HG02798 (cell line): ENCODE data around the gene ENOX1.

Experiments used
- ATAC-seq: cut with Tn5 transposase; IDR thresholded peaks from one replicate; pipeline ENCODE4 v1.9.1; 2021; ENCODE audit warnings: mild to moderate bottlenecking; ENCODE audit not compliant: unreplicated experiment, poor library complexity

Gene ENOX1

GRCh38 chr13:43786472-43786765 is 353 bp downstream of the ENOX1 start:
- ATAC-seq: no peak

GRCh38 chr13:43785650-43786471 is 911 bp downstream of the ENOX1 start:
- no peak for ATAC-seq

DNA sequence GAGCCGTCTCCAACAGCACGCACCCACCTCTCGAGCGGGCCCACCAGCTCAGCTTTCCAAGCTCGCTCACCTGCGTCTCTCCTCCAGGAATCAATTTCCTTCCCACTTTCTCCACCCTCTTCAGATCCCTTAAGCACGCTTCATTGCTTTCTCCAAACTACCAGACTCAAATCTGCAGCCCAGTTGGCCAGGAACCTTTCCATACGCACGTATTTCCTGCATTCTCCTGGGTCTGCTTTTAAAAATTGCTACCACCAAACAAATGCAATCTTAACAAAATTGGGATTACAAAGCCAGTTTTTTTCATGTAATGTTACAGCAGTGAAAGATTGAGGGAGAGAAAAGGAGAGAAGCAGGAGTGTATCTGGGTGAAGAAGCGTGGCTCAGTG is 1.5 kb downstream of the ENOX1 start:
- no peak for ATAC-seq

DNA sequence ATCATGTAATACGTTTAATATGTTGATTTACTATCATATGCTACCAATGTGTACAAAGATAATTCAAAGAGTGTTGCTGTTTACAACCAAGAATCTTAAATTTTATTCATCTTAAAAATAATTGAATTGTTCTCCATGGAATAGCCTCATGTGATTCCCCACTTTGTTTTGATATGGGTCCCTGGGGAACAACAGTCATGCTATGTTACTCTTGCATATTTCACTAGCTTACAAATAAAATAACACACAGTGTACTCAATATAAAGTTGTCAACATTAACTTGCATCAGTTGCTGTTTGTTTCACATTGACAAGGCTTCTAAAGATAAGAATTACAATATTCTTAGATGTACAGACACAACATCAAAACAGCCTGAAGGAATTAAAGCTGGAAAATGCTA is 2.3 kb downstream of the ENOX1 start:
- ATAC-seq: no peak

GRCh38 chr13:43783820-43784219 is 3.0 kb downstream of the ENOX1 start:
- ATAC-seq: no peak

DNA sequence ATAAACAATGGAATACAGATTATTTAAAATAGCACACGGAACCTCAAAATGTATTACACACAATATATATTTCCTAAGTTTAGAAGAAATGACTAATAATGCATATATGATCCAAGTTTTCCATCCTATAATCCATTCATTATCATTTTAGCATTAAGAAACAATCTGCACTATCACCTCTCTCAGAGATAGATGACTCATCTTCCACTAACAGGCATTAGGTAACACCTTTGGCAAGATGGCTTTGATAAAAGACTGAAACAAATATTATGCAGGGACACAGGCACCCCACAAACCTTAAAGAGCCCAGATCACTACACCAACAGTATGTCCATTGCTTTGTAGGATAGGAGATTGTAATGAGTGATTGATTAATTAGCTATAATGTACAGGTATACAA is 4.1 kb downstream of the ENOX1 start:
- ATAC-seq: no peak

- no peak for ATAC-seq
Observed at GRCh38 chr13:43780666-43781065, 6.1 kb downstream of the ENOX1 start.

DNA sequence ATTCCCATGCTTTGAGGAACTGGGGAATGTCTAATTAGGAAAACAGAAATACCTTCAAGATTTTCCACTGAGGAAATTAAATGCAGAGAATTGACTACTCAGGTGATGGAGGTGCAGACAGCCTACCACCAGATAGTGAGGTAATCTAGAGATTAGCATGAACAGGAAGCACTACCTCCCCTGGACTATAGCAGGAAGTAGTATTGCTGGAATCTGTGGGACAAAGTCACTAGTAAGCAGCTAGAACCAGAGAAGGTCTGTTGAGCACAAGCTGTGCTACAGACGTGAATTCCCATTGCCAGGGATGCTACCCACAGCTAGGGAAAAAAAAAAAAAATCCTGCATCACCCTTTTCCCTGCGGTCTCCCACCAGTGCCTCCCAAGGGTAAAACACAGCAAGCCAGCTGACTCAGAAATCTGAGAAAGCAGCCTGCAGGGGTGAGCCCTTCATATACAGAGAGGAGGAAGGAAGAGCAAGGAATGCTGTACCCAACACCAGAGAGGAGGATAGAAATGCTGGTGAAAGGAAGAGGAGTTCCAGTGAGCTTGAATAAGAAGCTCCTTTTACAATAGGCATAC is 10.2 kb downstream of the ENOX1 start:
- ATAC-seq: no peak

DNA sequence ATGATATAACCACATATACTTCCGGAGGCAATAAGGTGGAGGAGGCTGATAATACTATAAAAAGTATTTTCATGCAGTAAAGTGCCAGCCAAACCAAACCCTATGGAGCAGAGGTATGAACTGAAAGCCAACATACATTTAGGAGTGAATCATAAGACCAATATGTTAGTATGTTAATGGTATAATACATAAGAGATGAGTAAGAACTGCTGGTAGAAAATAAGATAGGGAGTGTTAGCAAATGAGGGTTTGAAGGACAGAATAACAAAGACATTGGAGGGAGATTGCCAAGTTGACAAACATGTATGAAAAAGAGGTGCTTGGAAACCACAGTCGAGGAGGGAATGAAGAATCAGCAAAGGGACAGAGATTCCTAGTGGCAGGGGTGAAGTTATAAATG is 10.8 kb downstream of the ENOX1 start:
- no peak for ATAC-seq

- ATAC-seq: no peak
Observed at GRCh38 chr13:43773602-43774001, 13.2 kb downstream of the ENOX1 start.

- ATAC-seq: no peak
Observed at GRCh38 chr13:43770871-43771270, 15.9 kb downstream of the ENOX1 start.

GRCh38 chr13:43769529-43769928 is 17.2 kb downstream of the ENOX1 start:
- no peak for ATAC-seq

GRCh38 chr13:43767341-43767931 is 19.3 kb downstream of the ENOX1 start:
- no peak for ATAC-seq

DNA sequence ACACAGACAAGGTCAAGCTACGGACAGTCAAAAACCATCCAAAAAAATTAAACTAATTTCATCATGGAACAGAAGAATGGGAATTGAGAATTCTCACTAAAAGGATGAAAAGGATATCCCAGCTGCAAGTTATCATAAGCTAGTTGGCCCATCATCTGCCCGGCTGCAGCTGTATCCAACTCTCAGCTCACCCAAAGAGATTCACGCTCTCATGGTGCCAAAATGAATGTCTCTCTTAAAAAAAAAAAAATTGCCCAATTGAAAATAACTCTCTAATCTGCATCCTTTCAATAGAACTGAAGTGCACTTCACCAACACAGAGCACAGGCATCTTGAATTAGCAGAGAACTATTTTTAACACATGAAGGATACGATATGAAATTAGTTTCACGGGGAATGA is 20.0 kb downstream of the ENOX1 start:
- no peak for ATAC-seq

DNA sequence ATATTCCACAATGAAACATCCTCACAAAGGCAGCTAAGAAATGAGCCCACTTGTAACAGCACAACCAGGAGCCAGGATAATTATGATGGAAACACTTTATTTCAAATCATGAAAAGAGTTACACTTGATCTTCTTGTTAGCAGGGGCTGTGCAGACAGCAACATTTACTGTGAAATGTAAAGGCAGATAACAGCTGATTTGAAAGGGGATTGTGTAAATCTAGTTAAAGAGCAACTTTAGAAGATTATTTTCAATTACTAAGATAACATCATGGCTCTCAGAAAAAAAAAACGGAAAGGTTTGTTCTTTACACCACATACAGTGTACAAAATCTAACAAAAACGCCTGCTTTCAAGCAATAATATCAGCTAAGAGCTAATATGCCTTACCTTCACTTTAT is 22.4 kb downstream of the ENOX1 start:
- ATAC-seq: no peak

DNA sequence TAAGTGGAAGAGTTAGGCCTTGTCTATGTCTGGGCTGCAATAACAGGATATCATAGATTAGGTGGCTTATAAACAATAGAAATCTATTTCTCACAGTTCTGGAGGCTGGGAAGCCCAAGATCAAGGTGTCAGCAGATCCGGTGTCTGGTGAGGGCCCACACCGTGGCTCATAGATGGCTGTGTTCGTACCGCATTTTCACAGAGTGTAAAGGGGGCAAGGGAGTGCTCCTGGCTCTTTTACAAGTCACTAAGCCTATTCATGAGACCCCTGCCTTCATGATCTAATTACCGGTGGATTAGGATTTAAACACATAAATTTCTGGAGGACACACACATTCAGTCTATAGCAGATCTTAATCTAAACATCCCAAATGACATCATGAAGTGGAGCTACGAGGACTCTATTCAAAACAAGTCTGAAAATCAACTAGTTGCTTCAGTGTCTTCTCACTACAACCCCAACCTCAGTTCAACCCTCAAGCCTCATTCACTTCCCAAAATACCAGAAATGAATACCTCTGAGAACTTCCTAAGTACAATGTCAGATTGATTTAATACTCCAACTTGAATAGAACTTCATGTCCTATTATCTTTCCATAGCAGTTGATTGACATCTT is 23.5 kb downstream of the ENOX1 start:
- no peak for ATAC-seq

- no peak for ATAC-seq
Observed at GRCh38 chr13:43761616-43762315, 25.0 kb downstream of the ENOX1 start.

DNA sequence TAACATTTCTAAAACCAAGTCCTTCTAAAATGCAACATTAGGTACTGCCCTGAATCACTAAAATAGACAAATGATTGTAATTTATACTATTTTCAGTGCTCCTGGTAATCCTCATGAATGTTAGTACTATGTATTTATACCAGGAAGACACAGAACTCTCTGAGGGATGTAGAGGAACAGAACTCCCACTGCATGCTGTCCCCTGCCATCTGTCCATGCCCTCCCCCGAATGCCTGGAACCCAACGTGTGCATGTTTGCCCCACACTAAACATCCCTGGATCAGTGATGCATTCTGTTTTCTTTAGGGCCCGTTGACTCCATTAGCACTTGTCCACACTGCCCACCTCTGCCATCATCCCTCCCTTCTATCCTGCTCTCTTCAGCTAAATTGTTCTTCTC is 26.5 kb downstream of the ENOX1 start:
- no peak for ATAC-seq

DNA sequence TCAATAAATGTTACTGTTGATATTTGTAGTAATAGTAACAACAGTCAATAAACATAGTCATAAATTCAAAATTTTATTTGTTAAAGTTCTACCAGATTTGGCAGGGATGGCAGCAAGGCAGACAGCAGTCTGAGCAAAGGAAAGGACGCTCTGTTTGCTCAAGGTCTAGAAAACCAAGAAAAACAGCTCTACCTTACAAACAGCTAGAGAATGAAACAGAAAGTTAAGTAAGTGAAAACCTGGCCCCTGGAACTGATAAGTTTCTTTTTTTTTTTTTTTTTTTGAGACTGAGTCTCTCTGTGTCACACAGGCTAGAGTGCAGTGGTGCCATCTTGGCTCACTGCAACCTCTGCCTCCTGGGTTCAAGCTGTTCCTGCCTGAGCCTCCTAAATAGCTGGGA is 27.9 kb downstream of the ENOX1 start:
- ATAC-seq: peak; percentile 74

GRCh38 chr13:43757266-43757665 is 29.5 kb downstream of the ENOX1 start:
- no peak for ATAC-seq

- ATAC-seq: no peak
Observed at GRCh38 chr13:43755844-43756243, 30.9 kb downstream of the ENOX1 start.
